ENCODE results near the gene PERCC1. TPM values are rescaled to one million over a fixed set of nuclear protein-coding genes. Genes with fewer than 3 reads are reported as not detected.

The PERCC1 gene
- total RNA-seq, 6 experiments from 2014 or later: not detected

- no peak overlapping the region for H3K4me3 ChIP-seq
- H3K27me3 ChIP-seq: no peaks in the 10 kb centered on the region
- H3K36me3 ChIP-seq: no peaks in the 10 kb centered on the region
- intact Hi-C loops (cut with DNase I): no loop called here
- DNase-seq (no peak), ATAC-seq (no peak)
- H3K27ac ChIP-seq: no peak overlapping the region
- H3K9me3 ChIP-seq: no peaks in the 10 kb centered on the region
- no CpG with 5 or more reads among the region's 14 CpGs for WGBS (ENCODE audit: insufficient coverage, low coverage, low lambda C conversion rate, missing lambda C conversion rate)
- peaks cover 0 to 11% (median 5%) of the 10 kb centered on the region in 4 donors for H3K4me1 ChIP-seq
- TF ChIP-seq CTCF (IDR thresholded peaks at IDR 0.05) (no peak), POLR2A (IDR thresholded peaks at IDR 0.05) (no peak)
Measured at GRCh38 chr16:1433263-1433560, 2.3 kb downstream of the PERCC1 start.

GRCh38 chr16:1433756-1434155, 2.9 kb downstream of the PERCC1 start:
- no CpG with 5 or more reads among the region's 22 CpGs for WGBS (ENCODE audit: insufficient coverage, low coverage, low lambda C conversion rate, missing lambda C conversion rate)
- no peak for DNase-seq
- intact Hi-C loops (cut with DNase I): no loop called here

GRCh38 chr16:1434644-1435592, 4.0 kb downstream of the PERCC1 start:
- Histone ChIP-seq H3K27me3 (no peaks in the 10 kb centered on the region), H3K9me3 (no peaks in the 10 kb centered on the region), H3K4me3 (no peak overlapping the region), H3K4me1 (peaks cover 0 to 11% (median 5%) of the 10 kb centered on the region in 4 donors), H3K36me3 (no peaks in the 10 kb centered on the region), H3K27ac (no peak overlapping the region)
- 100% methylated on average over 2 of the region's 40 CpGs for WGBS (ENCODE audit: insufficient coverage, low coverage, low lambda C conversion rate, missing lambda C conversion rate)
- no peak for TF ChIP-seq CTCF (IDR thresholded peaks at IDR 0.05)
- no peak for TF ChIP-seq POLR2A (IDR thresholded peaks at IDR 0.05)
- DNase-seq: no peak
- intact Hi-C loops (cut with DNase I): no loop called here
- no peak for ATAC-seq

More at GRCh38 chr16:1433756-1434155, 2.9 kb downstream of the PERCC1 start:
- ATAC-seq: no peak
- no peak overlapping the region for H3K4me3 ChIP-seq
- TF ChIP-seq POLR2A (IDR thresholded peaks at IDR 0.05) (no peak), CTCF (IDR thresholded peaks at IDR 0.05) (no peak)
- H3K27ac ChIP-seq: no peak overlapping the region
- no peaks in the 10 kb centered on the region for H3K27me3 ChIP-seq
- no peaks in the 10 kb centered on the region for H3K9me3 ChIP-seq
- H3K36me3 ChIP-seq: no peaks in the 10 kb centered on the region
- H3K4me1 ChIP-seq: peaks cover 0 to 11% (median 5%) of the 10 kb centered on the region in 4 donors

- 90% methylated on average over 9 of the region's 32 CpGs for WGBS (ENCODE audit: insufficient coverage, low coverage, low lambda C conversion rate, missing lambda C conversion rate)
- no peak for DNase-seq
- TF ChIP-seq POLR2A (IDR thresholded peaks at IDR 0.05) (no peak), CTCF (IDR thresholded peaks at IDR 0.05) (no peak)
- Histone ChIP-seq H3K36me3 (no peaks in the 10 kb centered on the region), H3K27ac (no peak overlapping the region), H3K9me3 (no peaks in the 10 kb centered on the region), H3K4me1 (peaks cover 0 to 1% (median under 1%) of the 10 kb centered on the region in 4 donors), H3K4me3 (no peak overlapping the region), H3K27me3 (no peaks in the 10 kb centered on the region)
- no peak for ATAC-seq
- intact Hi-C loops (cut with DNase I): no loop called here
Measured at GRCh38 chr16:1435921-1436697, 5.2 kb downstream of the PERCC1 start.

All from right lobe of liver (tissue), 6 donors.